Activated T-cell treated with anti-CD3 and anti-CD28 coated beads for 48 hours (primary cell): ENCODE results near the gene SYDE1.

ENCODE experiments used
- DNase-seq: peaks from one replicate; pipeline ENCODE4 v3.0.0-alpha.2; 2020; ENCODE audit warnings: low read depth

The SYDE1 gene

GRCh38 chr19:15108845-15109767, 1.9 kb downstream of the SYDE1 start:
- no peak for DNase-seq

GRCh38 chr19:15109768-15110417, 2.7 kb downstream of the SYDE1 start:
- no peak for DNase-seq

GRCh38 chr19:15110418-15110815, 3.2 kb downstream of the SYDE1 start:
- no peak for DNase-seq

GRCh38 chr19:15111758-15112157, 4.6 kb downstream of the SYDE1 start:
- no peak for DNase-seq

- no peak for DNase-seq
Measured at GRCh38 chr19:15112385-15112784, 5.2 kb downstream of the SYDE1 start.

GRCh38 chr19:15113245-15114152, 6.3 kb downstream of the SYDE1 start:
- no peak for DNase-seq

- DNase-seq = no peak
Measured at GRCh38 chr19:15114153-15114540, 6.9 kb downstream of the SYDE1 start.

- DNase-seq = no peak
Measured at GRCh38 chr19:15115080-15115479, 7.9 kb downstream of the SYDE1 start.

- no peak for DNase-seq
Measured at GRCh38 chr19:15115762-15116615, 8.8 kb downstream of the SYDE1 start.

- DNase-seq = no peak
Measured at GRCh38 chr19:15116856-15117255, 9.7 kb downstream of the SYDE1 start.

GRCh38 chr19:15118248-15118647, 11.0 kb downstream of the SYDE1 start:
- DNase-seq = no peak

- DNase-seq = no peak
Measured at GRCh38 chr19:15118789-15119494, 11.7 kb downstream of the SYDE1 start.

- no peak for DNase-seq
Measured at GRCh38 chr19:15120135-15121026, 13.2 kb downstream of the SYDE1 start.

- DNase-seq = no peak
Measured at GRCh38 chr19:15122331-15123030, 15.3 kb downstream of the SYDE1 start.

GRCh38 chr19:15123031-15123890, 16.1 kb downstream of the SYDE1 start:
- DNase-seq = no peak

- no peak for DNase-seq
Measured at GRCh38 chr19:15123900-15124299, 16.7 kb downstream of the SYDE1 start.

GRCh38 chr19:15124572-15125231, 17.5 kb downstream of the SYDE1 start:
- DNase-seq = no peak
